Measurements from ENCODE around the gene CFAP100. TPM values are rescaled to one million over a fixed set of nuclear protein-coding genes. Genes with fewer than 3 reads are reported as not detected.

Gene CFAP100
- total RNA-seq, 1 donor from 2014 or later, result not detected

DNA sequence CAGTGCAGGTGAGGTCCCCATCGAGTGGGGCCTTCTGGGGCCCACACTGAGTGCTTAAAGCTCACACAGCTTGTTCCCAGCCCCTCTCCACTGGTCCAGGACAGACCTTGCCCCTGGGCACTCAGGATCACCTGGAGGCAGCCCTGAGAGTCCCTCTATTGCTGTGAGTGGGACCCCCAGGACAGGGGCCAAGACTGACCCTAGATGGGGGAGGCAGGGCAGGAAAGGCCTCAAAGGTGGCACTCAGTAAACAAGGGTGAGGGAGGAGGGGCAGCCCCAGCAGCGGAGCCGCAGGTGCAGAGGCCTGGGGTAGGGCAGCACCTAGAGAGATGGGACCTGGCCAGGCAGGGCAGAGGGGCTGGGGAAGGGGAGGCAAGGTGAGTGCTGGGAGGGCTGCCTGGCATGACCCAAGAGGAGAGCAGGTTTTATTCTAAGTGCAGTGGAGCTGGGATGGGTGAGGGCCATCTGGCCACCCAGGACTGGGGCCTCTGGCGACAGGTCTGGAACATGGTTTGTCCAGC is 27.9 kb downstream of the CFAP100 start:
- DNase-seq (ENCODE audit: low read depth), result no peak
- H3K4me3 ChIP-seq (ENCODE audit: low read depth, low read length), result no peak overlapping the region
- TF ChIP-seq, protein P1, sequence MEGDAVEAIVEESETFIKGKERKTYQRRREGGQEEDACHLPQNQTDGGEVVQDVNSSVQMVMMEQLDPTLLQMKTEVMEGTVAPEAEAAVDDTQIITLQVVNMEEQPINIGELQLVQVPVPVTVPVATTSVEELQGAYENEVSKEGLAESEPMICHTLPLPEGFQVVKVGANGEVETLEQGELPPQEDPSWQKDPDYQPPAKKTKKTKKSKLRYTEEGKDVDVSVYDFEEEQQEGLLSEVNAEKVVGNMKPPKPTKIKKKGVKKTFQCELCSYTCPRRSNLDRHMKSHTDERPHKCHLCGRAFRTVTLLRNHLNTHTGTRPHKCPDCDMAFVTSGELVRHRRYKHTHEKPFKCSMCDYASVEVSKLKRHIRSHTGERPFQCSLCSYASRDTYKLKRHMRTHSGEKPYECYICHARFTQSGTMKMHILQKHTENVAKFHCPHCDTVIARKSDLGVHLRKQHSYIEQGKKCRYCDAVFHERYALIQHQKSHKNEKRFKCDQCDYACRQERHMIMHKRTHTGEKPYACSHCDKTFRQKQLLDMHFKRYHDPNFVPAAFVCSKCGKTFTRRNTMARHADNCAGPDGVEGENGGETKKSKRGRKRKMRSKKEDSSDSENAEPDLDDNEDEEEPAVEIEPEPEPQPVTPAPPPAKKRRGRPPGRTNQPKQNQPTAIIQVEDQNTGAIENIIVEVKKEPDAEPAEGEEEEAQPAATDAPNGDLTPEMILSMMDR (conservative IDR thresholded peaks at IDR 0.05; ENCODE audit: low read depth, low read length), result no peak

DNA sequence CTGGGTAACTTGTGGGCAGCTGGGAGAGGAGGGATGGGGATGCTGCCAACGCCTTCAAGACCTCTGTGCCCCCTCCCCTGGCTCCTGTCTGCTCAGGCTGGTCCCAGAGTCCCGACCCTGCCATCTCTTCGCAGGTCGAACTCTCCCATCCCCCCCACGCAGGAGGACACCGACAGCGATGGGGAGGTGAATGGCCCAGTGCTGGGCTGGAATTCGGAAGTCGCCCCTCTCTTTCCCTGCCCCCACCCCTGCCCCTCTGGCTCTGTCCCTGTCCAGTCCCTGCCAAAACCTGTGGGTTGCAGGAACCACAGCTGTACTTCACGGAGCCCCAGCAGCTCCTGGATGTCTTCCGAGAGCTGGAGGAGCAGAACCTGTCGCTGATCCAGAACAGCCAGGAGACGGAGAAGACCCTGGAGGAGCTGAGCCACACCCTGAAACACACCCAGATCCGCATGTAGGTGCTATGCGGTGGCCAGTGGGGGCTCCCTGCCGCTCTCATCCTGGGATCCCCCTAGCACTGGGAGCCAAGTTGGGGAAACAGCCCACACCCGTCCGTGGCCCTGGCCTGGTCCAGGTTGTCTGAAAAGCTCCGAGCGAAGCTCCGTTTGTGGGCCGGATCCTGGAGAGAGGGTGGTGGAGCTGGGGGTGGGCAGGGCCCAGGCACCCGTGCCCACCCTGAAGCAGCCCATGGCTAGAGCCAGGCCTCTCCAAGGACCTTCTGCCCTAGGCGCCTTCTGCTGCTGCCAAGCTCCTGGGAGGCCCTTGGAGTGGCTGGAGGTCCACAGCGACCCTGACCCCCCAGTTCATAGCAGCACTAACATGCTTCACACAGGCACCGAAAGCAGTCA is 28.7 kb downstream of the CFAP100 start:
- H3K4me3 ChIP-seq (ENCODE audit: low read depth, low read length), result no peak overlapping the region
- no peak for DNase-seq (ENCODE audit: low read depth)
- TF ChIP-seq, protein P1 (conservative IDR thresholded peaks at IDR 0.05; ENCODE audit: low read depth, low read length), result no peak

DNA sequence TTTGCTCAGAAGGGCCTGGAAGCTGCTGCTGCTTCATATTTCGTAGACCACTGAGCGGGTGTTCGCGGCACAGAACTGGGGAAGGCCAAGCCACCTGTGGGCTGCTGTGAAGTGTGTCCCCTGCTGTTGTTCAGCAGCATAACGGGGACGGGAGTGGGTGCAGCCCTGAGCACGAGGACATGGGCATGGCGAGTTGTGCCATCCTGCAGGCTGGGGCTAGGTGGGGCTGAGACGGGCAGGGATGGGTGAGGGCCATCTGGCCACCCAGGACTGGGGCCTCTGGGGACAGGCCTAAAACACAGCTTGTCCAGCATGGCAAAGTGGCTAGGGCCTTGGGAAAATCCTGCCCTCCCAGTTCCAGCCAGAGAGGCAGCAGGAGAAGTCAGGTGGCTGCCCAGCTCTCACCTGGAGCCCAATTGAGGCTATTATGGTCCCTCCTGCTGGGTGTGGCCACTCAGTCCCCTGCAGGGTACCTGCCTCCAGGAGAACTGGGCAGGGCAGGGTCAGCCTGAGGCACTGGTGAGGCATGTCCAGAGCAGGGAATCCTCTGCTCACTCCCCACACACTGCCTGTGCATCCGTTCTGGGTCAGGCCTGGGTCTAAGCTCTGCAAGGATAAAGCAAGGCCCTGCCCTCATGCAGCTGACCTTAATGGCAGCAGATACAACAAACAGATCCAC is 29.5 kb downstream of the CFAP100 start:
- no peak overlapping the region for H3K4me3 ChIP-seq (ENCODE audit: low read depth, low read length)
- DNase-seq (ENCODE audit: low read depth), result no peak
- TF ChIP-seq, protein P1 (conservative IDR thresholded peaks at IDR 0.05; ENCODE audit: low read depth, low read length), result no peak

DNA sequence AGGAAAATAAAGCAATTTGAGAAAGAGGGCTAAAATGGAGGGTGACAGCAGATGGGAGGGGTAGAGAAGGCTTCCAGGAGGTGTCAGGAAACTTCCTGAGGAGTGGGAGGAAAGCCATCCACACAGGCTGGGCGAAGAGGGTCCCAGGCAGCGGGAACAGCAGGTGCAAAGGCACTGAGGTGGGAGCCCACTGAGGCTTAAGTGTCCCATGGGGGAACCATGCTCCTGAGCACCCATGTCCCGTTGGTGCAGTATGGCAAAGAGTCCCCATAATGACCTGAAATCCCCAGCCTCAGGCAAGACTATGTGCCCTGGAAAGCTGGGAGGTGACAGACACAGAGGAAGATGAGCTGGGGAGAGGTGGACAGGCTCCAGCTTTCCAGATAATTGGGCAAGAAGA is 30.0 kb downstream of the CFAP100 start:
- DNase-seq (ENCODE audit: low read depth), result no peak
- no peak overlapping the region for H3K4me3 ChIP-seq (ENCODE audit: low read depth, low read length)
- TF ChIP-seq, protein P1 (conservative IDR thresholded peaks at IDR 0.05; ENCODE audit: low read depth, low read length), result no peak

DNA sequence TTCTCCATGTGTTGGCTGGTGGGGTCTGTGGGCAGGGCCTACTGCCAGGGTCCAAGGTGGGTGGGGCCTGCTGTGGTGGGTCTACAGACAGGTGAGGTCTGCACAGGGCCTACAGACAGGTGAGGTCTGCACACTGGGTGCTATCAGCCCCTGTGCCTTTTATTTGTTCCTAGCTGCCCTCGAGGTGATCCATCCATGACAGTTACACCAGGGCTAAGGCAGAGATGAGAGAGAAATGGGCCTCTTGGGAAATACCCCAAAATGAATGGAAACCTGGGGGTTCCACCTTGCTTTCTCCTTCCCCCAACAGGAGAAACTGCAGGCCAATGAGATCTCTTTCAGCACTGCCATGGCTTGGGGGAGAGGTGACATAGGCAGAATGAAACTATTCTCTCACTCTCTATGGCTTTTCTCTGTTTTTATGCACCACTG is 36.4 kb downstream of the CFAP100 start:
- H3K4me3 ChIP-seq (ENCODE audit: low read depth, low read length), result no peak overlapping the region
- TF ChIP-seq, protein P1 (conservative IDR thresholded peaks at IDR 0.05; ENCODE audit: low read depth, low read length), result no peak
- no peak for DNase-seq (ENCODE audit: low read depth)

DNA sequence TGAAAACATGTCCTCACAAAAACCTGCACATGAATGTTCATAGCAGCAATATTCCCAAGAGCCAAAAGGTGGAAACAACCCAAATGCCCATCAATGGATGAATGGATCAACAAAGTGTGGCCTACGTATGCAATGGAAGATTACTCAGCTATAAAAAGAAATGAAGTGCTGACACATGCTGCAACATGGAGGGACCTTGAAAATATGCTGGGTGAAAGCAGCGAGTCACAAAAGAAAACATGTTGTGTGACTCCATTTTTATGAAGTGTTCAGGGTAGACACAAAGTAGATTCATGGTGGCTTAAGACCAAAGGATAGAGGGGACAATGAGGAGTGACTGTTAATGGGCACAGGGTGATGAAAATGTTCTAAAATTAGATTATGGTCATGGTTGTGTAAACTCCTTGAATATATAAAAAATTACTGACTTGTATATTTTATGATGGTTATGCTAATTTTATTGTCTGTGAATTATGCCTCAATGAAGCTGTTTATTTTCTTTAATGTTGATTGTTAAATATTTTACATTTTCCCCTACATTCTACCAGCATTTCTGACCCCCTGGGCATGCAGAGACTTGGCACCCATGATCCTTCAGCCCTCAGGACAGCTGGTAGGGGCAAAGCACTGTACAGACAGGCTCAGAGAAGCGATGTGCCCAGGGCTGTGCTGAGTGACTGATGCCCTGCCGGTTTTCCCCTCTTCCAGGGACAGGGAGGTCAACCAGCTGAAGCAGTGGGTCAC is 37.8 kb downstream of the CFAP100 start:
- DNase-seq (ENCODE audit: low read depth), result no peak
- TF ChIP-seq, protein P1 (conservative IDR thresholded peaks at IDR 0.05; ENCODE audit: low read depth, low read length), result no peak
- no peak overlapping the region for H3K4me3 ChIP-seq (ENCODE audit: low read depth, low read length)

Measured in epithelial cell of proximal tubule (primary cell).